CD14-positive monocyte (primary cell): Measurements from ENCODE around the gene NUP50. TPM values are rescaled to one million over a fixed set of nuclear protein-coding genes. Genes with fewer than 3 reads are reported as not detected.
A peak's percentile ranks its signal among the peaks of the same experiment; 100 is the strongest.

ENCODE experiments used
- DNase-seq, 3 donors: peaks; one replicate each; pipeline ENCODE4 v3.0.0-alpha.2; 2011 to 2022
- H2AFZ ChIP-seq: 2 replicates; pipeline ENCODE4 v1.6.0; 2012; ENCODE audit warnings: mild to moderate bottlenecking, low read depth, low read length, inconsistent platforms; ENCODE audit not compliant: insufficient read depth, poor library complexity, severe bottlenecking
- H3K27ac ChIP-seq, 2 donors: 1 replicate in 1 of 2; 2 replicates in 1 of 2; pipeline ENCODE4 v1.5.1; 2012 to 2013; ENCODE audit warnings: low read length in 2 of 2, control low read depth in 1 of 2, inconsistent platforms in 1 of 2, low read depth in 1 of 2, mild to moderate bottlenecking in 1 of 2
- H3K27me3 ChIP-seq, 2 donors: one replicate each; pipeline versions ENCODE4 v1.6.0 to v1.6.1; 2011 to 2013; ENCODE audit warnings: low read length in 2 of 2; ENCODE audit not compliant: control insufficient read depth in 2 of 2, insufficient read depth in 2 of 2
- H3K36me3 ChIP-seq, 2 donors: replicated peaks in 1 of 2; 1 replicate in 1 of 2; 2 replicates in 1 of 2; pipeline versions ENCODE4 v1.5.1 to v1.6.1; 2012 to 2013; ENCODE audit warnings: low read length in 2 of 2, control low read depth in 1 of 2, inconsistent platforms in 1 of 2, mild to moderate bottlenecking in 1 of 2; ENCODE audit not compliant: insufficient read depth in 2 of 2, control insufficient read depth in 1 of 2
- H3K4me1 ChIP-seq, 2 donors: 1 replicate in 1 of 2; 2 replicates in 1 of 2; pipeline versions ENCODE4 v1.5.1 to v1.6.1; 2012 to 2013; ENCODE audit warnings: low read length in 2 of 2, control low read depth in 1 of 2, inconsistent platforms in 1 of 2, mild to moderate bottlenecking in 1 of 2, moderate library complexity in 1 of 2; ENCODE audit not compliant: insufficient read depth in 2 of 2, control insufficient read depth in 1 of 2
- H3K4me2 ChIP-seq: replicated peaks from 2 replicates; pipeline ENCODE3; 2012; ENCODE audit warnings: low read length, moderate library complexity, mild to moderate bottlenecking; ENCODE audit not compliant: poor library complexity, severe bottlenecking; ENCODE audit errors: extremely low read depth
- H3K4me3 ChIP-seq, 3 experiments: fragments of 200-600 bp in 1 of 3; sonication (generic) in 1 of 3; replicated peaks in 1 of 3; 1 replicate in 2 of 3; 2 replicates in 1 of 3; pipeline ENCODE4 v1.5.1; 2011 to 2013; ENCODE audit warnings: low read length in 3 of 3, mild to moderate bottlenecking in 3 of 3, control low read depth in 2 of 3, low read depth in 2 of 3, inconsistent platforms in 1 of 3, moderate library complexity in 1 of 3
- H3K79me2 ChIP-seq: 2 replicates; pipeline ENCODE4 v1.6.0; 2012; ENCODE audit warnings: mild to moderate bottlenecking, control low read depth, inconsistent platforms, low read length, moderate library complexity; ENCODE audit not compliant: insufficient read depth
- H3K9ac ChIP-seq: 2 replicates; pipeline ENCODE4 v1.6.0; 2017; ENCODE audit warnings: low read length, mild to moderate bottlenecking; ENCODE audit not compliant: insufficient read depth, poor library complexity, severe bottlenecking
- H3K9me3 ChIP-seq, 2 donors: replicated peaks in 1 of 2; 1 replicate in 1 of 2; 2 replicates in 1 of 2; pipeline versions ENCODE4 v1.5.1 to v1.6.1; 2012 to 2013; ENCODE audit warnings: low read length in 2 of 2, control low read depth in 1 of 2; ENCODE audit not compliant: control insufficient read depth in 1 of 2, insufficient read depth in 1 of 2
- H4K20me1 ChIP-seq: 2 replicates; pipeline ENCODE4 v1.6.0; 2012; ENCODE audit warnings: mild to moderate bottlenecking, low read length, control low read depth, moderate library complexity; ENCODE audit not compliant: insufficient read depth
- H3K27ac Mint-ChIP-seq, 7 donors: one replicate each; pipeline ENCODE4 v1.8.0; 2020; ENCODE audit warnings: mild to moderate bottlenecking in 7 of 7, mixed read lengths in 7 of 7, moderate library complexity in 6 of 7, inconsistent platforms in 2 of 7
- H3K27me3 Mint-ChIP-seq, 3 donors: one replicate each; pipeline ENCODE4 v1.8.0; 2021 to 2022; ENCODE audit warnings: low read depth in 3 of 3, mild to moderate bottlenecking in 3 of 3, mixed read lengths in 3 of 3, moderate library complexity in 3 of 3, inconsistent platforms in 1 of 3
- H3K36me3 Mint-ChIP-seq, 2 donors: one replicate each; pipeline ENCODE4 v1.8.0; 2020; ENCODE audit warnings: mixed read lengths in 2 of 2, inconsistent platforms in 1 of 2, mild to moderate bottlenecking in 1 of 2
- H3K4me1 Mint-ChIP-seq: one replicate; pipeline ENCODE4 v1.8.0; 2020; ENCODE audit warnings: mild to moderate bottlenecking, mixed read lengths
- H3K4me3 Mint-ChIP-seq, 2 donors: one replicate each; pipeline ENCODE4 v1.8.0; 2020; ENCODE audit warnings: mild to moderate bottlenecking in 2 of 2, mixed read lengths in 2 of 2, moderate library complexity in 1 of 2
- H3K9me3 Mint-ChIP-seq, 7 donors: one replicate each; pipeline ENCODE4 v1.8.0; 2020 to 2022; ENCODE audit warnings: mixed read lengths in 7 of 7, mild to moderate bottlenecking in 6 of 7, moderate library complexity in 6 of 7, inconsistent platforms in 2 of 7
- WGBS: methylation state at CpG from one replicate; pipeline ENCODE4 v1.1.5; 2013; ENCODE audit warnings: missing lambda C conversion rate; ENCODE audit not compliant: insufficient coverage; 5-methylcytosine and 5-hydroxymethylcytosine counted together
- intact Hi-C, 2 donors: fragments of 100-400 bp; cut with micrococcal nuclease; formaldehyde crosslinking; loops; one replicate each; pipeline versions ENCODE4 v1.15.0 to v1.15.1; 2023
- polyA plus RNA-seq, 3 donors: library from polyadenylated mRNA; depleted of rRNA in 1 of 3; unstranded in 2 of 3; stranded (reverse) in 1 of 3; fragments of 300-500 nt in 2 of 3; fragments of >200 nt in 1 of 3; fragmentation: Illumina TruSeq in 2 of 3; gene quantifications; 1 replicate in 2 of 3; 2 replicates in 1 of 3; pipeline ENCODE4 v1.2.3, GENCODE V29; 2012 to 2021
- TF ChIP-seq, protein P1 (sequence below): fragments of 200-600 bp; IDR thresholded peaks from one replicate; pipeline ENCODE4 v1.8.0; 2022; ENCODE audit warnings: antibody characterized with exemption, mild to moderate bottlenecking

The NUP50 gene
- polyA plus RNA-seq, 3 donors: 23.4 to 28.4 (median 26.9) TPM

DNA sequence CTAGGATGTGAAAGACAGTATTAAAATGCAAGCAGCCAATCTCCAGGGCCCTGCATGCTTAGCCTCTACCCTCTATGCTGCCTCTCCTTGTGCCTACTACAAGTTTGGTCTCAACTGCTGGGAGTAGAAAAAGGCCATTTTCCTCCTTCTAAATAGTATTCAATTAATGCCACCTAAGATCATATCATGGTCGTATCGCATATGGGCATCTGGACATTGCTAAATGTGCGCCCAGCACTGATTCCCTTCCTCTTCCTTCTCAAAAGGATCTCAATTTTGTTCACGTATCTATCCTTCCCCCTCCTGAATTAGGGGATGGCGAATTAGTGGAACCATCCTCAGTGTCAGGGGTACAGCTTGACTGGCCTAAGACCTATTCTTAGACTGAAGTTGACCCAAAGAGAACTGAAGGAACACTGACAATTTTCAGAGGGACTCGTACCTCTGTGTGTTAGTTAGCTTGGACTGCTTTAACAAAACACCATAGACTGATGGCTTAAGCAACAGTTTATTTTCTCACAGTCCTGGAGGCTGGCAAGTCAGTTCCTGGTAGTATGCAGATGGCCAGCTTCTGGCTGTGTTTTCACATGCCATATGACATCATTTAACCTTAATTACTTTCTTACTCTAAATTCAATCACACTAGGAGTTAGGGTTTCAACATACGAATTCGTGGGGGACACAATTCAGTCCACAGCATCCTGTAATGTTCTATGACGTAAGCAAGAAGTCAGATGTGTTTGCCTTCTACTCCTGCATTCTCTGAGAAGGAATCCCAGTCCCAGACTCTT is 8.5 kb upstream of the NUP50 start:
- Mint-ChIP-seq H3K4me3 (no peak overlapping the region), H3K27me3 (peaks cover 0 to 2% (median 0%) of the 10 kb centered on the region in 3 donors), H3K4me1 (peaks cover 42% of the 10 kb centered on the region), H3K27ac (peak overlapping the region; percentile 24 to 87 (median 76)), H3K36me3 (peaks cover 62% of the 10 kb centered on the region in 2 donors), H3K9me3 (peaks cover 0 to 1% (median 0%) of the 10 kb centered on the region in 7 donors)
- Histone ChIP-seq H3K9me3 (no peaks in the 10 kb centered on the region), H3K27ac (peak overlapping the region in 1 of 2 donors; percentile 71), H3K4me2 (no peak overlapping the region), H3K4me1 (peaks cover 26 to 28% of the 10 kb centered on the region in 2 donors), H3K36me3 (peaks cover 33 to 76% of the 10 kb centered on the region in 2 donors), H4K20me1 (no peaks in the 10 kb centered on the region), H3K79me2 (peaks cover 52% of the 10 kb centered on the region), H3K4me3 (no peak overlapping the region), H3K9ac (no peak overlapping the region), H3K27me3 (no peaks in the 10 kb centered on the region), H2AFZ (no peak overlapping the region)
- intact Hi-C loops: no loop called here
- DNase-seq: peak in 1 of 3 donors; percentile 8
- TF ChIP-seq, protein P1, sequence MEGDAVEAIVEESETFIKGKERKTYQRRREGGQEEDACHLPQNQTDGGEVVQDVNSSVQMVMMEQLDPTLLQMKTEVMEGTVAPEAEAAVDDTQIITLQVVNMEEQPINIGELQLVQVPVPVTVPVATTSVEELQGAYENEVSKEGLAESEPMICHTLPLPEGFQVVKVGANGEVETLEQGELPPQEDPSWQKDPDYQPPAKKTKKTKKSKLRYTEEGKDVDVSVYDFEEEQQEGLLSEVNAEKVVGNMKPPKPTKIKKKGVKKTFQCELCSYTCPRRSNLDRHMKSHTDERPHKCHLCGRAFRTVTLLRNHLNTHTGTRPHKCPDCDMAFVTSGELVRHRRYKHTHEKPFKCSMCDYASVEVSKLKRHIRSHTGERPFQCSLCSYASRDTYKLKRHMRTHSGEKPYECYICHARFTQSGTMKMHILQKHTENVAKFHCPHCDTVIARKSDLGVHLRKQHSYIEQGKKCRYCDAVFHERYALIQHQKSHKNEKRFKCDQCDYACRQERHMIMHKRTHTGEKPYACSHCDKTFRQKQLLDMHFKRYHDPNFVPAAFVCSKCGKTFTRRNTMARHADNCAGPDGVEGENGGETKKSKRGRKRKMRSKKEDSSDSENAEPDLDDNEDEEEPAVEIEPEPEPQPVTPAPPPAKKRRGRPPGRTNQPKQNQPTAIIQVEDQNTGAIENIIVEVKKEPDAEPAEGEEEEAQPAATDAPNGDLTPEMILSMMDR: no peak
- 79% methylated on average over 4 of the region's 9 CpGs for WGBS

DNA sequence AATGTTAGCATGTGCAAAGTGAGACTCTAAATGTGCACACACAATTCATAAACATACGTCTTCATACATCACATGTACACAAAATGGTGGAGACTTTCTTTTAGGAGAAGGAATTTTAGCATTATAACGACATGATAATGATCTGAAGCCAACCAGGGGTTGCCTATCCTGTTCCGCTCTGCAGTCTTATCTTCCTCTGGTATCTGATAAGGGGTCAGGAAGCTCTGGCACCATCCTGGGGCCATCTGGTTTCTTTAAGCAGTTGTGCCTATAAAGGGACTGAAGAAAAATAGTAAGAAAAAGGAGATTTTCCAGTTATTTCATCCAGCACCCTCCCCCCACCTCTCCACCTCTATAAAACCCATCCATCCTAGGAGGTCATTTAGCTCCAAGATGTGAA is 5.8 kb upstream of the NUP50 start:
- intact Hi-C loops: no loop called here
- Histone ChIP-seq H3K9me3 (no peaks in the 10 kb centered on the region), H2AFZ (no peak overlapping the region), H3K9ac (no peak overlapping the region), H3K4me1 (peaks cover 51 to 55% of the 10 kb centered on the region in 2 donors), H3K27me3 (no peaks in the 10 kb centered on the region), H3K4me3 (peak overlapping the region in 1 of 3 experiments; percentile 66), H3K79me2 (peaks cover 74% of the 10 kb centered on the region), H3K27ac (peak overlapping the region in 1 of 2 donors; percentile 91), H3K4me2 (peak overlapping the region; percentile 72), H3K36me3 (peaks cover 23 to 51% of the 10 kb centered on the region in 2 donors), H4K20me1 (no peaks in the 10 kb centered on the region)
- no peak overlapping the region for H3K4me3 Mint-ChIP-seq
- H3K9me3 Mint-ChIP-seq: peaks cover 0 to 1% (median 0%) of the 10 kb centered on the region in 7 donors
- TF ChIP-seq, protein P1: no peak
- H3K4me1 Mint-ChIP-seq: peaks cover 65% of the 10 kb centered on the region
- peak overlapping the region; percentile 95 to 98 (median 97) for H3K27ac Mint-ChIP-seq
- 100% methylated on average over 2 of the region's 3 CpGs for WGBS
- H3K27me3 Mint-ChIP-seq: peaks cover 0 to 2% (median 0%) of the 10 kb centered on the region in 3 donors
- peaks cover 48 to 52% of the 10 kb centered on the region in 2 donors for H3K36me3 Mint-ChIP-seq
- DNase-seq: no peak
